ENCODE measurements around the gene GLG1. TPM values are rescaled to one million over a fixed set of nuclear protein-coding genes. Genes with fewer than 3 reads are reported as not detected.
"Not testable (repeated sequence)": the region's sequence is repeated elsewhere in the genome, so short reads cannot be mapped to it uniquely, and the experiment has no call there.

GLG1 gene
- total RNA-seq, 6 experiments from 2014 or later: 42.4 to 65.1 (median 44.7) TPM

DNA sequence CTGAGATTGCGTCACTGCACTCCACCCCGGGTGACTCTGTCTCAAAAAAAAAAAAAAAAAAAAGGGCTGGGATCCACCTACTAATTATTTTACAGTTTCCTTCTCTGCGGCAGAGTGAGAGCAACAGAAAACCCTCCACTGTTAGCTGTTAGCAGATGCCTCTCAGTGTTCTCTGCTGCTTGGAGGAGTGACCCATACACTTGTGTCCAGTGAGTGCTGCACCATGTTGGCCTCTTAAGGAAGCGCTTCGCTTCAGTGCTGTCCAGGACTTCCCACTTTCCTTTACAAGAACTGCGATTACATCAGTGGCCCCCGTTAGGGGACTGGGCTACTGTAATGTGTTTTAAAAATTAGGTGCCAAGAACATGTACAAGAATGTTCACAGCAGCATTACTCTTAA is 167.2 kb downstream of the GLG1 start:
- Histone ChIP-seq H3K9me3 (no peaks in the 10 kb centered on the region), H3K27ac (no peak overlapping the region), H3K27me3 (no peaks in the 10 kb centered on the region), H3K36me3 (no peaks in the 10 kb centered on the region), H3K4me1 (no peaks in the 10 kb centered on the region), H3K4me3 (no peak overlapping the region)
- DNase-seq (no peak), ATAC-seq (peak; percentile 22 to 44 (median 26))
- intact Hi-C loops (cut with DNase I): loop anchor here in 1 of 2 donors (10.0 kb wide), 1 partner anchor 135 kb away; no protein-coding TSS in a partner anchor
- 68% methylated on average over 6 of the region's 7 CpGs for WGBS (ENCODE audit: insufficient coverage, low coverage, low lambda C conversion rate, missing lambda C conversion rate)
- TF ChIP-seq POLR2A (IDR thresholded peaks at IDR 0.05): no peak
- no peak for TF ChIP-seq CTCF (IDR thresholded peaks at IDR 0.05)

DNA sequence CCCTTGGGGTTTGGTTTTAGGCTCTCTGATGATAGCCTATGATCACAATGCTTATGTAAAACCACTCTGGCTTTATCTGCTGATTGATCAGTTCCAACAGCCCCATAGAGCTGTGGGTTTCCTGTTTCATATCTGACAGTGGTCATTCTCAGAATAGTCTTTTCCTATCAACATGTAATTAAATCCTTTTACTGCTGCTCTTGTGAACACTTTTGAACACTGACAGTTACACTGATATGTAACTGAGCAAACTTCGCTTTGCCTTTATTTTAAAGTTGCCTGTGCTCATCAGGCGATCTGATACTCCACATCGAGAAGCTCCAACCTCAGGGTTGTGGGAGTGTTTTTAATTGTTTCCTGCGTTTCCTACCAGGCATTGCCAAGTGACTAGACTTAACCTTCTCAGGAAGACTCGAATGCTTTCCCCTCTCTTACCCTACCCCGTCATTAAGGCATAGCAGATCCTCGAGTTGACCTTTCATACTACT is 168.4 kb downstream of the GLG1 start:
- H3K4me1 ChIP-seq: no peaks in the 10 kb centered on the region
- intact Hi-C loops (cut with DNase I): loop anchor here in 1 of 2 donors (10.0 kb wide), 1 partner anchor 134 kb away; no protein-coding TSS in a partner anchor
- ATAC-seq (peak in 1 of 4 donors; percentile 41), DNase-seq (no peak)
- no peak overlapping the region for H3K27ac ChIP-seq
- WGBS (ENCODE audit: insufficient coverage, low coverage, low lambda C conversion rate, missing lambda C conversion rate): 52% methylated on average over 7 of the region's 7 CpGs
- no peaks in the 10 kb centered on the region for H3K36me3 ChIP-seq
- no peaks in the 10 kb centered on the region for H3K27me3 ChIP-seq
- TF ChIP-seq POLR2A (IDR thresholded peaks at IDR 0.05): no peak
- no peak for TF ChIP-seq CTCF (IDR thresholded peaks at IDR 0.05)
- H3K9me3 ChIP-seq: no peaks in the 10 kb centered on the region
- no peak overlapping the region for H3K4me3 ChIP-seq

- H3K4me1 ChIP-seq: no peaks in the 10 kb centered on the region
- H3K4me3 ChIP-seq: no peak overlapping the region
- no peak for TF ChIP-seq POLR2A (IDR thresholded peaks at IDR 0.05)
- TF ChIP-seq CTCF (IDR thresholded peaks at IDR 0.05): no peak
- 62% methylated on average over 3 of the region's 5 CpGs for WGBS (ENCODE audit: insufficient coverage, low coverage, low lambda C conversion rate, missing lambda C conversion rate)
- DNase-seq: no peak
- no peak overlapping the region for H3K27ac ChIP-seq
- no peaks in the 10 kb centered on the region for H3K27me3 ChIP-seq
- H3K9me3 ChIP-seq: no peaks in the 10 kb centered on the region
- H3K36me3 ChIP-seq: no peaks in the 10 kb centered on the region
- intact Hi-C loops (cut with DNase I): loop anchor here in 1 of 2 donors (10.0 kb wide), 1 partner anchor 127 kb away; no protein-coding TSS in a partner anchor
- ATAC-seq: no peak
Observed at GRCh38 chr16:74431516-74431915, 175.4 kb downstream of the GLG1 start.

- H3K9me3 ChIP-seq, H3K27ac ChIP-seq, H3K27me3 ChIP-seq, H3K4me1 ChIP-seq, H3K36me3 ChIP-seq, H3K4me3 ChIP-seq: not testable (repeated sequence)
- DNase-seq (peak in 2 of 3 donors; percentile 57 to 63), ATAC-seq (peak; percentile 90 to 96 (median 94))
- TF ChIP-seq CTCF (IDR thresholded peaks at IDR 0.05): peak; percentile 75 to 81 (median 79)
- intact Hi-C loops (cut with DNase I): loop anchor here in 1 of 2 donors (10.0 kb wide), 1 partner anchor 125 kb away; no protein-coding TSS in a partner anchor
- WGBS (ENCODE audit: insufficient coverage, low coverage, low lambda C conversion rate, missing lambda C conversion rate): 33% methylated on average over 10 of the region's 13 CpGs
Observed at GRCh38 chr16:74430036-74430712, 176.7 kb downstream of the GLG1 start.

- H3K4me3 ChIP-seq; ATAC-seq; intact Hi-C loops (cut with DNase I): not testable (repeated sequence)
Observed at GRCh38 chr16:74428493-74428892, 178.4 kb downstream of the GLG1 start.

GRCh38 chr16:74425751-74426150 is 181.2 kb downstream of the GLG1 start:
- H3K27ac ChIP-seq; H3K36me3 ChIP-seq; H3K4me3 ChIP-seq; H3K4me1 ChIP-seq; H3K27me3 ChIP-seq; ATAC-seq; DNase-seq; intact Hi-C loops (cut with DNase I); H3K9me3 ChIP-seq: not testable (repeated sequence)
- WGBS (ENCODE audit: insufficient coverage, low coverage, low lambda C conversion rate, missing lambda C conversion rate): 69% methylated on average over 5 of the region's 6 CpGs

More at GRCh38 chr16:74428493-74428892, 178.4 kb downstream of the GLG1 start:
- not testable (repeated sequence) for H3K27me3 ChIP-seq, H3K9me3 ChIP-seq, H3K27ac ChIP-seq, H3K36me3 ChIP-seq, DNase-seq, H3K4me1 ChIP-seq
- WGBS (ENCODE audit: insufficient coverage, low coverage, low lambda C conversion rate, missing lambda C conversion rate): no CpG with 5 or more reads among the region's 8 CpGs

DNA sequence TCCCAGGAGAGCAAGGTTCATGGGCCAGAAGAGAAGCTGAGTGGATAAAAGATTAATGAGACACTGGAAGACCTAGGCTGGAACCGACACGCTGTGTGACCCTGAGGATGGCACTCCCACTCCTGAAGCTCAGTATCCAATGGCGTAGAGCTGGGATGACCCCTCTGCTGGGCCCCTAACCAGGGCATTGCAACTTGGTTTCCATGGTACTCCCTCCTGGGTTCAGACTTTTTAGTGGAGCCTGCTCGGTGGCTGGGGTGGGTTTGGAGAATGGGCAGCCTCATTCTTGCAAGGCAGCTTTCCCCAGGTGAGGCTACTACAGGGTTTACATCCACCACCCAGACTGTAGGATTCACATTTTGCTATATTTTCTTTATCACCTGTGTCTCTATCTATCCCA is 183.2 kb downstream of the GLG1 start:
- DNase-seq; H3K27me3 ChIP-seq; H3K36me3 ChIP-seq; ATAC-seq; intact Hi-C loops (cut with DNase I); H3K9me3 ChIP-seq; H3K27ac ChIP-seq; H3K4me3 ChIP-seq; H3K4me1 ChIP-seq: not testable (repeated sequence)
- WGBS (ENCODE audit: insufficient coverage, low coverage, low lambda C conversion rate, missing lambda C conversion rate): 80% methylated on average over 1 of the region's 4 CpGs

All from right lobe of liver (tissue), 6 donors.